ENCODE measurements around the gene RPL29.

DNA sequence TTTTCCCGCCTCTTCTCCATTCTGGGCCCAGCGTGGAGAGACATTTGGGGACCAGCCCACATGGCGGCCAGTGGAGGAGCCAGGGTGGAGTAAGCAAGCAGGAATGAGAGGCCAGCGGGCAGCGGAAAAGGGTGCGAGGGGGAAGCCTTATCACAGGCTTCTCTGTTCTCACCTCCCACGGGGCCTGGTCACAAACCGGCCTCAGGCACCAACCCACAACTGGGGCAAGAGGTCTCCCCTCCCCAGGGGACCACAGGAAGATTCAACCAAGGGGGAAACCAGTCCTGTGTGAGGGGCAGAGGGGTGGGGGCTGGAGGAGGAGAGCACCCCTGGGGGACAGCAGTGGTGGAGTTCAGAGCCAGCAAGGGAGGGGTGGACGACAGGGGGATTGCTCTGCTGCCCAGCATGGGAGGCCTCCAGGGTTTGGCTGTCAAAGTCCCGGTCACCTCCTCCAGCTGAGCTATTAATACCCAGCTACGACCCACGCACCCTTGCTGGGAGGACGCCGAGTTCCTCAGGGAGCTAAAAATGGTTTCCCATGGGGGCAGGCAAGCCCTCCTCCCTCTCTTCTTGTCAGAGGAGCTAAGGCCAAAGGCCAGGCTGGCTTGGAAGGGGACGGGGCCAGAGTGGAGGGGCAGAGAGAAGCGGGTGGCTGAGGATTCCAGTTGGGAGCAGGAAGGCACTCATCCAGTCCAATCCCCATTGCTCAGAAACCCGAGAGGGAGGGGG, 23.8 kb upstream of the RPL29 start:
- TF ChIP-seq TAF1 (IDR thresholded peaks at IDR 0.05; ENCODE audit: borderline replicate concordance, low read depth, low read length) (no peak), POLR2AphosphoS5 (IDR thresholded peaks at IDR 0.05; ENCODE audit: low read depth, low read length) (no peak)

All from GM12892 (cell line).